H54 (cell line): ENCODE measurements around the gene TMEM143.
"Not testable (repeated sequence)": the region's sequence is repeated elsewhere in the genome, so short reads cannot be mapped to it uniquely, and the experiment has no call there.

Experiments
- DNase-seq: peaks from one replicate; pipeline ENCODE4 v3.0.0; 2011; ENCODE audit warnings: low spot score, mixed read lengths; ENCODE audit not compliant: insufficient read length
- FAIRE-seq: peaks from 3 replicates; lab custom pipeline; 2011; peaks lifted over from hg19 to GRCh38; lab: Jason Lieb, UNC
- POLR2A ChIP-seq: IDR thresholded peaks from 2 replicates; pipeline ENCODE4 v1.6.1; 2011; ENCODE audit warnings: low read depth, mild to moderate bottlenecking, low read length

TMEM143 gene

DNA sequence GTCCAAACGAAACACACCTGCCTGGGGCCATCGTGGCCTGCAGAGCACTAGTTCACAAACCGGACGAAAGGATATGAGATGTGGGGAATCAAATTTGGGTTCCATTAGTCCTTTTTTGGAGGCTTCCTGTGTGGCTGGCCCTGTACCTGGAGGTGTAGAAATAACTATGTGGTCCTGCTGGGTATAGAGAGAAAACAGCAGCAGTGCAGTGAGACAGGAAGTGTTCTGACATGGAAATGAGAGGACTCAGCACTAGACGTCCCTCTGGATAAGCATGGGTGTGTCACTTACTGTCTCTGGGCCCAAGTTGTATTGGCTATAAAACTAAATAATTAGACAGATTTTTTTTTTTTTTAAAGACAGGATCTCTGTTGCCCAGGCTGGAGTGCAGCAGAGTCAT lies 15.3 kb upstream of the TMEM143 start:
- no peak for TF ChIP-seq POLR2A
- no peak for DNase-seq
- no peak for FAIRE-seq

GRCh38 chr19:48378194-48378570 lies 14.4 kb upstream of the TMEM143 start:
- no peak for DNase-seq
- no peak for FAIRE-seq
- TF ChIP-seq POLR2A: no peak

GRCh38 chr19:48373567-48373966 lies 9.8 kb upstream of the TMEM143 start:
- FAIRE-seq (no peak), DNase-seq (no peak)
- TF ChIP-seq POLR2A: no peak

DNA sequence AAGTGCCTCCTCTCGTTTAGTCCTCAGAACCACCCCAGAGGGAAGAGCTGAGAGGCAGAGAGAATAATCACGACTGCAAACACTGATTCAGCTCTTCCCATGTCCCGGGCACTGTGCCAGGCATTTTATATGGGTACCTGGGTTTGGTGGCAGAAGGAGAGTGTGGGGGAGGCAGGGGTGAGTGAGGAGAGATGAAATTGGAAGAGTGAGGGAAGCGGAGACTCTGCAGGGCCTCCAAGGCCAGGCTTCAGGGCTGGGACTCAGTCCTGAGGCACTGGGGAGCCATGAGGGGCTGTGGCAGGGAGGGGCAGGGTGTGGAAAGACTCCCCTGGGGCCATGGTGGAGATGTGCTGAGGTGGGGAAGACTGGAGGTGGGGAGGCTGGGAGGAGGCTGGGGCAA lies 9.2 kb upstream of the TMEM143 start:
- DNase-seq: no peak
- TF ChIP-seq POLR2A: no peak
- FAIRE-seq: no peak

DNA sequence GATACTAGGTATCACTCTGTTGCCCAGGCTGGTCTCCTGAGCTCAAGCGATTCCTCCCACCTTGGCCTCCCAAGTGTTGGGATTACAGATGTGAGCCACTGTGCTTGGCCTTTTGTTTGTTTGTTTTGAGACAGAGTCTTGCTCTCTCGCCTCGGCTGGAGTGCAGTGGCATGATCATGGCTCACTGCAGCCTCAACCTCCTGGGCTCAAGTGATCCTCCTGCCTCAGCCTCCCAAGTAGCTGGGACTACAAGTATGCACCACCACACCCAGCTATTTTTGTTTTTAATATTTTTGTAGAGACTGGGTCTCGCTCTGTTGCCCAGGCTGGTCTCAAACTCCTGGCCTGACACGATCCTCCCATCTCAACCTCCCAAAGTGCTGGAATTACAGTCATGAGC lies 8.0 kb upstream of the TMEM143 start:
- not testable (repeated sequence) for DNase-seq, FAIRE-seq

GRCh38 chr19:48371367-48371766 lies 7.6 kb upstream of the TMEM143 start:
- TF ChIP-seq POLR2A: no peak
- FAIRE-seq (no peak), DNase-seq (no peak)

DNA sequence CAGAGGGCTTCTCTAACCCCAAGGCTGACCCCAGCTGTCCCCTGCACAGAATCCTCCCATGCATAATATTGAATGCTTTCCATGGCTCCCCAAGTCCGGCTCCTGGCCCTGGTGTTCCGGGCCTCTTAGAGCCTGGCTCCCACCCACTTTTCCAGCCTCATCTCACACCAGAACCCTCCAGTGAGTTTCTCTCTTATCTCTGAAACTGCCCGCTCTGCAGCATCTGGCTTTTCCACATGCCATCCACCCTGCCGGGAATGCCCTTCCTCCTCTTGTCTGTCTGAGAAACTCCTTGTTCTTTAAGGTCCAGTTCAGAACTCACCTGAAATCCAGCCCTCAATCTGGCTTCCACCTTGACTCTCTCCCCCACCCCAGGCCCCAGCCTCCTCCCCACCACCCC lies 7.2 kb upstream of the TMEM143 start:
- FAIRE-seq (no peak), DNase-seq (no peak)
- no peak for TF ChIP-seq POLR2A

GRCh38 chr19:48368936-48369335 lies 5.2 kb upstream of the TMEM143 start:
- TF ChIP-seq POLR2A: no peak
- no peak for FAIRE-seq
- no peak for DNase-seq

DNA sequence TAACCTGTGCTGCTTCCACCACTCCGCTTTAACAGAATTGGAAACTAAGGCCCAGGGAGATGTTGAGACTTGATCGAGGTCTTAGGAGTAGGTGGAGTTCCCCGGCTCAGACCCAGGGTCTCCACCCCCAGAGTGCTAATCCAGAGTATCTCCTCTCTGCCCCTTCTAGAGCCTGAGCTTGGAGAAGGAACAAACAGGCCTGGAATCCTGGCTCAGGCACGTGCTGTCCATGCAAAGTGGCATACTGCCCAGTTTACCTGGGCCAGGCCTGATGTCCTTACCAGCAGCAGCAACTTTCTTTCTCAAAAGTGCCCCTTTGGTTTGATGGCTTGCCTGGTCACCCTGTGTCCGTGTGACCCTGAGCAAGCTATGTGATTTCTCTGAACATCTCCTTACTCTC lies 4.1 kb upstream of the TMEM143 start:
- DNase-seq: no peak
- FAIRE-seq: no peak
- no peak for TF ChIP-seq POLR2A

DNA sequence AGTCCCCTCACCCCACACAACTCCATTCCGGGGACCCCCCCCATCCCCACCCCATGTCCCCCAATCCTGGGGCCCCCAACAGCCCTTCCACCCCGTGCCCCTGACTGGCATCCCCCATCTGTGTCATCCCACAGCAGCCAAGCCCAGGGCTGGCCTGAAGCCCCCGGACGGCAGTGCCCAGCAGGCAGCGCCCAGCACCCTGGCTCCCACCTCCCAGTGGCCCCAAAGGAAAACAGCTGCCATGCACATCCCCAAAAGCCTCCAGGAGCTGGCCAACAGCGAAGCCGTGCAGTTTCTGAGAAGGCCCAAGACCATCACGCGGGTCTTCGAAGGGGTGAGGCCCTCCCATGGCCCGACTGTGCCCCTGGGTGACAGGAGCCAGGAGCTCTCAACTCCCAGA lies 1.9 kb upstream of the TMEM143 start:
- FAIRE-seq (no peak), DNase-seq (no peak)
- no peak for TF ChIP-seq POLR2A

GRCh38 chr19:48364598-48365348 lies 1.0 kb upstream of the TMEM143 start:
- TF ChIP-seq POLR2A: no peak
- DNase-seq: no peak
- FAIRE-seq: no peak

GRCh38 chr19:48363500-48363809 lies 285 bp downstream of the TMEM143 start:
- DNase-seq: no peak
- no peak for TF ChIP-seq POLR2A
- FAIRE-seq: no peak

- peak; percentile 15 for FAIRE-seq
- TF ChIP-seq POLR2A: no peak
Measured at GRCh38 chr19:48362716-48363499, 832 bp downstream of the TMEM143 start.

DNA sequence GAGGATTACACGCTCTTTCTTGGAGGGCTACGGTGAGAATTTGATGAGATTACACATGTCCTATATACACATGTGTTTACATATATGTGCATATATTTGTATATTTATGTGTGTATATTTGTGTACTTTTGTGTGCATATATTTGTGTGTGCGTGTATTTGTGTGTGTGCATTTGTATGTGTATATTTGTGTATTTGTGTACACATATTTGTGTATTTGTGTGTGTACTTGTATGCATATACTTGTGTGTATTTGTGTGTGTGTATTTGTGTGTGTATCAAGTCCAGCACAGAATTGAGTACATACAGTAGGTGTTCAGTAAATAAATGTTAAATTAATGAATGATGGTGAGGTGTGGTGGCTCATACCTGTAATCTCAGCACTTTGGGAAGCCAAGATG lies 1.8 kb downstream of the TMEM143 start:
- FAIRE-seq: no peak
- DNase-seq: no peak
- TF ChIP-seq POLR2A: no peak

More at GRCh38 chr19:48362716-48363499, 832 bp downstream of the TMEM143 start:
- peak; percentile 75 for DNase-seq

DNA sequence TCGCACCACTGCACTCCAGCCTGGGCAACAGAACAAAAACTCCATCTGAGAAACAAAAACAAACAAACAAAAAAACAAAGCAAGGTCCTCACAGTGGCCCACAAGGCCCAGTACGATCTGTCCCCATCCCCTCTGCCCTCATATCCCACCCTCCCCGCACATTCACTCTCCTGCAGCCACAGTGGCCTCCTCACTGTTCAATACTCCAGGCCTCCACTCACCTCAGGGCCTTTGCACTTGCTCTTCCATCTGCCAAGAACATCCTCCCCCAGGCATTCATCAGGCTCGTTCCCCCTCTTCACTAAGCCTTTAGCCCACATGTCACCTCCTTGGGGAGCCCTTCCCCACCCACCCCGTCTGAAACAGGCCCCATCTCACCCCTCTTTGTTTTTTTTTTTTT lies 4.6 kb downstream of the TMEM143 start:
- DNase-seq (no peak), FAIRE-seq (no peak)
- TF ChIP-seq POLR2A: no peak
